Fibroblast of skin of left biceps (primary cell): ENCODE data around the gene HIKESHI.

Source experiments
- DNase-seq, 2 experiments: peaks; one replicate each; pipeline ENCODE4 v3.0.0-alpha.2; 2013; ENCODE audit warnings: low read depth in 2 of 2

Gene HIKESHI

DNA sequence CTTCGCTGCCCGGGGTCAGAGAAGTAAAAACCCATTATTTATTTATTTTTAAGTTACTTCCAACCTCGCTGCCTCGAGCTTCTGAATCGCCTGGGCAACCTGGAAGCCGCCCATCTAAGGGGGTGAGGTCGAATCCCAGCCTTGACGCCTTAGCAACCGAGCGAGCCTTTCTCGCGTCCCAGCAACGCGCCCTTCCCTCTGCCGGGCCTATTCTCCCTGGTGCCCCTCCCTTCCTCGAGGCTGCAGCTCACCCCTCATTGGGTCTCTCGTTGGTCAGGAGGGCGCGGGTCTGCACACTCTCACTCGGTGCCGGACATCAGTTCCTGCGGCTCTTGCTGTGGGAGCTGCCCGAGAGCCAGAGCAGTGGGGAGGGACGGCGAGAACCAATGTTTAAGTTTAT, 72.5 kb downstream of the HIKESHI start, which contains the start of gene CCDC81:
CCDC81 (plus strand) TSS at position 302 of the 400 bp plus-strand sequence. CDS start 277 bp downstream, outside the sequence.
- no peak for DNase-seq

DNA sequence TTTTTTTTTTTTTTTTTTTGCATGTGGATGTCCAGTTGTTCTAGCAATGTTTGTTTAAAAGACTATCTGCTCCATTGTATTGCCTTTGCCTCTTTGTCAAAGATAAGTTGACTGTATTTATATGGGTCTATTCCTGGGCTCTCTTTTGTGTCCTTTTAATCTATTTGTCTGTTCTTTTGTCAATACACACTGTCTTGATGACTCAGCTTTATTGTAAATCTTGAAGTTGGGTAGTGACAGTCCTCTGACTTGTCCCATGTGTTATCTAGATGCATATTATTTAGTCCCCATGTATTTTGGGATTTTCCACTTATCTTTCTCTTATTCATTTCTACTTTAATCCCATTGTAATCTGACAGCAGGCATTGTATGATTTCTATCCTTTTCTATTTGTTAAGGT, 75.9 kb downstream of the HIKESHI start:
- no peak for DNase-seq

- no peak for DNase-seq
These were observed 78.4 kb downstream of the HIKESHI start for GRCh38 chr11:86380295-86381059.

GRCh38 chr11:86383041-86383955, 81.3 kb downstream of the HIKESHI start:
- DNase-seq: peak; percentile 41 to 42

- DNase-seq: no peak
These were observed 84.2 kb downstream of the HIKESHI start for GRCh38 chr11:86386283-86386682.

DNA sequence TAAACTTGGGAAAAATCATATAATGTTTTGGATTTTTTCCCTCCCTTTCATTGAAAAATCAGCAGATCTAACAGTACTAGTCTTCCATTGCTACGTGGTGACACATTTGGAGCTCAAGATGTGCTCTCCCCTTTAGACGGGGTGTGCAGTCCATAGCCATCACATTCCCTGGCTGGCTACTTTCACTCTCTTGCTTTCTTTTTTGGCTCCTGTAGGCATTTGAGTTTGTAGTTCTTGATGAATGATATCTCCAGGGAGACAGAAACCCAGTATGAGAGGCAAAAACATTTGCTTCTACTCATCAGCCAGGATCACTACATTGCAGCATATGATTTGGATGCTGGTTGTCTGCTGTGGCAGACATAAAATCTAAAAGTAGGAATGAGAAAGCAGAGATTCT, 84.7 kb downstream of the HIKESHI start:
- DNase-seq: no peak

GRCh38 chr11:86388198-86388597, 86.2 kb downstream of the HIKESHI start:
- DNase-seq: no peak

GRCh38 chr11:86390487-86390886, 88.4 kb downstream of the HIKESHI start:
- DNase-seq: no peak

GRCh38 chr11:86395061-86395551, 93.1 kb downstream of the HIKESHI start:
- DNase-seq: no peak
